Activated CD8-positive, alpha-beta memory T cell treated with anti-CD3 and anti-CD28 coated beads, Interleukin-2, amount 50 U/mL, for 1 hour (primary cell): Measurements from ENCODE around the gene MBP.
"Not testable (repeated sequence)": the region's sequence is repeated elsewhere in the genome, so short reads cannot be mapped to it uniquely, and the experiment has no call there.

Experiments
- DNase-seq: peaks from one replicate; pipeline ENCODE4 v3.0.0-alpha.2; 2020; ENCODE audit errors: extremely low read depth

Gene MBP

DNA sequence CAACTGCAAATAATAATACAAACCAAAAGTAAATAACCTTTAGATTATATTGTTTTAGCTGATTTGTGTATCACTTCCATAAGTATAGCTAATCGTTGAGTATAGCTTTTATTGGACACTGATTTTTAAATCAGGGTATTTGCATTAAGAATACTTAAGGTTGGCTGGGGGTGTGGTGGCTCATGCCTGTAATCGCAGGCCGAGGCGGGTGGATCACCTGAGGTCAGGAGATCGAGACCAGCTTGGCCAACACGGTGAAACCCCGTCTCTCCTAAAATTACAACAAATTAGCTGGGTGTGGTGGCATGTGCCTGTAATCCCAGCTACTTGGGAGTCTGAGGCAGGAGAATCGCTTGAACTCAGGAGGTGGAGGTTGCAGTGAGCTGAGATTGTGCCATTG is 188.2 kb downstream of the MBP start:
- not testable (repeated sequence) for DNase-seq

GRCh38 chr18:76943542-76944339 is 188.8 kb downstream of the MBP start:
- no peak for DNase-seq

GRCh38 chr18:76941284-76941683 is 191.3 kb downstream of the MBP start:
- no peak for DNase-seq

- DNase-seq, result no peak
These were observed 194.0 kb downstream of the MBP start for GRCh38 chr18:76938619-76939018.

- DNase-seq, result no peak
These were observed 195.0 kb downstream of the MBP start for GRCh38 chr18:76937597-76937996.

DNA sequence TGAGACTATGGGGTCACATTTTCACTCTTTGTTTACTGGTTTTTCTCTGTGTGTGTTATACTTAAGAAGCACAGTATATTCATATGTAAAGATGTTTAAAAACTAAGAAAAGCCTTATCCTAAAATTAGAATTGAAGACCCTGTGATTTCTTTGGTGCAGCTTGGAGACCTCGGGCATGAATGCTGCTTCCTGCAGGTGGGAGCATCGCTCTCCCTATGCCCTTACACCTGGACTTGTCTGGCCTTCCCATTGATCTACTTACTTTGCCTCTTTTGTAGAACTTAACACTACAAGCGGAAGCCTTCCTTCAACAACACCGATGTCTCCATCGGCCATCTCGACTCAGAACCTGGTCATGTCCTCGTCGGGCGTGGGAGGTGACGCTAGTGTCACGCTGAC is 195.7 kb downstream of the MBP start:
- DNase-seq, result no peak

- no peak for DNase-seq
These were observed 196.8 kb downstream of the MBP start for GRCh38 chr18:76935722-76936337.

DNA sequence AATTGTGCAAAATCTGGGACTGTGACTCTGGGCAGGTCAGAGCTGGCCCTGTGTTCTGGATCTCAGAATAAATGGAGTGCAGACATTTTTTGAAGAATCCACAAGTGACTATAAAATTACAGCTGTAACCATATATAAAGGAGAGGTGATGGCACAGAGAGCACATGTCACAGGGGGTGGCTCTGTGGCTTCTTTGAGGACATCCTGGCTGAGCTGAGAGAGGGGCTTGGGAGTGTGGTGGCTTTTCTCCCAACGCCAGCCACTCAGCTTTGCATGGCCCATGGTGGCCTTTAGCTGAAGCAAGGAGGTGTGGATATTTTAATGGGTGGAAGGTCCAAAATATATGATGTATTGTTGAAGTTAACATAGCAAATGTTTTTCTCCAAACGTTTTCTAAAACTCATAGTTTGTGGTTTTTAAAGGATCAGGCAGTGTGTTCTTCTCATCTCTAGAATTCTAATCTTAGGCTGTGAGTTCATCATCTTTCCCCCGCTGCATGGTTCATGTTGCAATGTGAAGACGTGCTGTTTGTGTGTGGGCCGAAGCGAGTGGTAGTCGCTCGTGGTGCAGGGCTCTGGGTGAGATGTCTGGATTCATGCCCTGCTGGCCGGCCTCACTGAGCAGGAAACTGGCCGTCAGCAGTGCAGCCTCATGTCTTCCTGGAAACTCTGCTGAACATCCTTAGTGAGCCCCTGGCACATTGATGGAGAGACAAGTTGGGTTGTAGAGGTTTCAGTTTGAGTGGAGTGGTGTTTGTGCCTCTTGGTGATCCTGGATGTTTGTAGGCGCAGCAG is 200.4 kb downstream of the MBP start:
- no peak for DNase-seq

- DNase-seq, result no peak
These were observed 201.4 kb downstream of the MBP start for GRCh38 chr18:76931171-76931570.
